A549 treated with CORT108297 at 1 μM for 4 hours (cell line): Measurements from ENCODE around the gene FGF6. TPM values are rescaled to one million over a fixed set of nuclear protein-coding genes. Genes with fewer than 3 reads are reported as not detected.

ENCODE experiments used
- total RNA-seq: library from RNA; stranded (reverse); fragments of 200-300 nt; extraction: Qiagen RNA extraction; gene quantifications from 5 replicates; pipeline ENCODE4 v1.2.3, GENCODE V29; 2022

The FGF6 gene, protein sequence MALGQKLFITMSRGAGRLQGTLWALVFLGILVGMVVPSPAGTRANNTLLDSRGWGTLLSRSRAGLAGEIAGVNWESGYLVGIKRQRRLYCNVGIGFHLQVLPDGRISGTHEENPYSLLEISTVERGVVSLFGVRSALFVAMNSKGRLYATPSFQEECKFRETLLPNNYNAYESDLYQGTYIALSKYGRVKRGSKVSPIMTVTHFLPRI
- total RNA-seq = not detected in 5 replicates

DNA sequence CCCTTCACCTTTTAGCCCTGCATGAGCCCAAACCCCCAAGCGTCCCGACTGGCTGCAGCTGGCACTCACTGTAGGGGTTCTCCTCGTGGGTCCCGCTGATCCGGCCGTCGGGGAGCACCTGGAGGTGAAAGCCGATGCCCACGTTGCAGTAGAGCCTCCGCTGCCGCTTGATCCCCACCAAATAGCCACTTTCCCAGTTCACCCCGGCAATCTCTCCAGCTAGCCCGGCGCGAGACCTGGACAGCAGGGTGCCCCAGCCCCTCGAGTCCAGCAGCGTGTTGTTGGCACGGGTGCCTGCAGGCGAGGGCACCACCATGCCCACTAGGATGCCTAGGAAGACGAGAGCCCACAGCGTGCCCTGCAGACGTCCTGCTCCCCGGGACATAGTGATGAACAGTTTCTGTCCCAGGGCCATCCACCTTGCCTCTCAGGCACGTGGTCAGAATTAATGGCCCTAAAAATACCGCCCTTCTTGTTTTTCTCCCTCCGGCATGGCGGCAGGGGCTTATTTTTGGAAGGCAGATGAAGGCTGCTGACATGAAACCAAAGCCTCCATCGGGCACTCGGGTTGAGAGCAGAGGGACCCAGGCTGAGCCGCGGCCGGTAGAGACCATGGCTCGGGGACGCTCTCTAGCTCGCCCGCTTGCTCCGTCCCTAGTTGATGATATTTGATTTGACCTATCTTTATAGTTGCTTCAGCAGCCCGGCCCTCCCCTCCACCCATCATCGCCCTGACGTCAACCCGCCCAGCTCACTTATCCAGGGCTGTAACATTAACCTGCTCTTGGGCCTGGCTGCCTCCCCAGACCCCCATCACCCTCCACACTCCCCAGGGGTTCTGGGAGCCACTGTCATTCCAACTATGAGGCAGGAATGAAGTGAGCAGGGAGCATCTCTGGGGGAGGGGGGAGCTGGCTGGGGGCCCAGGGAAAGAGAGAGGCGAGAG lies at the start of gene FGF6:
Gene FGF6, minus strand, starts transcription at position 660 of the 946 bp plus-strand sequence. Its CDS starts 245 bp downstream, at position 415.

Other genes with a start within 250 kb of the FGF6 start
- not detected in 5 replicates for gene CCND2, start 172.1 kb downstream of the FGF6 start, total RNA-seq
- 36.6 to 44.1 TPM (median 42.9 TPM) in 5 replicates for gene TIGAR, start 124.6 kb downstream of the FGF6 start, total RNA-seq
- not detected in 5 replicates for gene FGF23, start 66.1 kb downstream of the FGF6 start, total RNA-seq
- gene RAD51AP1, start 93.1 kb upstream of the FGF6 start, total RNA-seq = 16.1 to 26.9 TPM (median 18.7 TPM) in 5 replicates
- gene DYRK4, start 116.4 kb upstream of the FGF6 start, total RNA-seq = 40.3 to 47.4 TPM (median 46.8 TPM) in 5 replicates
- 0.07 to 0.36 TPM (median 0.18 TPM) in 5 replicates for gene AKAP3, start 203.2 kb upstream of the FGF6 start, total RNA-seq
- gene NDUFA9, start 203.3 kb upstream of the FGF6 start, total RNA-seq = 112 to 125 TPM (median 116 TPM) in 5 replicates